HepG2 (cell line): Measurements from ENCODE around the gene LEF1. TPM values are rescaled to one million over a fixed set of nuclear protein-coding genes. Genes with fewer than 3 reads are reported as not detected.

Experiments
- ATAC-seq: fragments of 200-7000 bp; cut with Tn5 transposase; 3 replicates; pipeline ENCODE4 v1.9.1; 2020; ENCODE audit warnings: mild to moderate bottlenecking, moderate library complexity
- BruUV-seq: library from RNA; stranded (reverse); fragments of 400-500 nt; replicated peaks from 2 replicates; lab custom pipeline; 2021; lab: Mats Ljungman, UMichigan
- CTCF ChIA-PET: fragments of 300-600 bp; formaldehyde crosslinking; extraction: SDS; loops from one replicate; lab custom pipeline; 2021; ENCODE audit warnings: low total read pairs, inconsistent platforms, low intra/inter-chr PET ratio; lab: Yijun Ruan, JAX
- POLR2A ChIA-PET: fragments of 350-600 bp; sonication (Branson Sonifier 250); formaldehyde crosslinking; loops from one replicate; lab custom pipeline; 2020; ENCODE audit warnings: antibody characterized with exemption, inconsistent platforms; lab: Yijun Ruan, JAX
- DNase-seq: peaks from one replicate; pipeline ENCODE4 v3.0.0-alpha.2; 2015; ENCODE audit warnings: low spot score
- FAIRE-seq: peaks from 3 replicates; lab custom pipeline; 2011; peaks lifted over from hg19 to GRCh38; lab: Jason Lieb, UNC
- H2AFZ ChIP-seq: one replicate; pipeline ENCODE4 v1.6.1; 2011; ENCODE audit warnings: low read length, inconsistent platforms
- H3K27ac ChIP-seq: fragments of 300-600 bp; 3 replicates; pipeline ENCODE4 v1.8.0; 2011; ENCODE audit warnings: mixed run types, mild to moderate bottlenecking, mixed read lengths, low read length, inconsistent platforms; ENCODE audit not compliant: insufficient read depth; ENCODE audit errors: extremely low read length
- H3K27me3 ChIP-seq, 2 experiments: fragments of 200-600 bp in 1 of 2; 2 replicates in 1 of 2; 3 replicates in 1 of 2; pipeline versions ENCODE4 v1.6.0 to v1.8.0; 2011; ENCODE audit warnings: low read length in 2 of 2, mild to moderate bottlenecking in 2 of 2, moderate library complexity in 2 of 2, inconsistent platforms in 1 of 2; ENCODE audit not compliant: insufficient read depth in 2 of 2, control insufficient read depth in 1 of 2
- H3K36me3 ChIP-seq, 2 experiments: fragments of 200-600 bp in 1 of 2; replicated peaks in 1 of 2; 2 replicates in 1 of 2; 3 replicates in 1 of 2; pipeline versions ENCODE4 v1.5.1 to v1.8.0; 2011; ENCODE audit warnings: low read length in 2 of 2, inconsistent platforms in 1 of 2; ENCODE audit not compliant: insufficient read depth in 2 of 2, control insufficient read depth in 1 of 2
- H3K4me1 ChIP-seq: 2 replicates; pipeline ENCODE4 v1.5.1; 2012; ENCODE audit warnings: low read length, inconsistent platforms; ENCODE audit not compliant: insufficient read depth
- H3K4me2 ChIP-seq: 2 replicates; pipeline ENCODE4 v1.6.0; 2011; ENCODE audit warnings: low read depth, low read length, inconsistent platforms
- H3K4me3 ChIP-seq, 3 experiments: fragments of 200-600 bp in 1 of 3; sonication (generic), shearing (Covaris generic) in 1 of 3; replicated peaks in 1 of 3; 2 replicates each; pipeline ENCODE4 v1.5.1; 2011 to 2016; ENCODE audit warnings: low read length in 3 of 3, inconsistent platforms in 2 of 3, low read depth in 2 of 3, mild to moderate bottlenecking in 2 of 3, control low read depth in 1 of 3, mixed read lengths in 1 of 3; ENCODE audit not compliant: insufficient read depth in 1 of 3
- H3K79me2 ChIP-seq: one replicate; pipeline ENCODE4 v1.6.1; 2011; ENCODE audit warnings: low read length, inconsistent platforms; ENCODE audit not compliant: insufficient read depth
- H3K9ac ChIP-seq: 2 replicates; pipeline ENCODE4 v1.6.0; 2011; ENCODE audit warnings: mild to moderate bottlenecking, low read depth, low read length, inconsistent platforms; ENCODE audit not compliant: insufficient read depth
- H3K9me3 ChIP-seq: 2 replicates; pipeline ENCODE4 v1.5.1; 2012; ENCODE audit warnings: mild to moderate bottlenecking, low read length
- H4K20me1 ChIP-seq: 2 replicates; pipeline ENCODE4 v1.6.0; 2011; ENCODE audit warnings: inconsistent platforms, mild to moderate bottlenecking, low read length, moderate library complexity; ENCODE audit not compliant: insufficient read depth
- CTCF ChIP-seq: sonication (generic); formaldehyde crosslinking; IDR thresholded peaks from 2 replicates; pipeline ENCODE4 v1.5.0; 2020; ENCODE audit warnings: mild to moderate bottlenecking, missing genetic modification reagents, moderate library complexity
- ELF4 ChIP-seq: sonication (generic); formaldehyde crosslinking; IDR thresholded peaks from 2 replicates; pipeline ENCODE4 v1.5.0; 2020; ENCODE audit warnings: missing genetic modification reagents, mild to moderate bottlenecking, moderate library complexity, borderline replicate concordance
- SNAPC2 ChIP-seq: sonication (generic); formaldehyde crosslinking; IDR thresholded peaks from 2 replicates; pipeline ENCODE4 v1.8.1; 2022; ENCODE audit warnings: mild to moderate bottlenecking, missing genetic modification reagents
- TFAP4 ChIP-seq: sonication (generic); IDR thresholded peaks from 2 replicates; pipeline ENCODE4 v1.6.1; 2016; ENCODE audit warnings: low read depth, borderline replicate concordance
- ZBTB33 ChIP-seq: sonication (generic); formaldehyde crosslinking; IDR thresholded peaks from 2 replicates; pipeline ENCODE4 v1.4.0; 2020; ENCODE audit warnings: missing genetic modification reagents
- ZNF296 ChIP-seq: sonication (generic); formaldehyde crosslinking; conservative IDR thresholded peaks from 2 replicates; pipeline ENCODE4 v1.5.0; 2020; ENCODE audit warnings: mild to moderate bottlenecking, missing genetic modification reagents
- WGBS: methylation state at CpG from one replicate; pipeline ENCODE4 v1.1.6; 2017; ENCODE audit warnings: low lambda C conversion rate; 5-methylcytosine and 5-hydroxymethylcytosine counted together
- in situ Hi-C: cut with HindIII; loops from 2 replicates; pipeline ENCODE4 v1.10.0; 2017; ENCODE audit warnings: low pct_unique_long_range_greater_than_20kb; ENCODE audit not compliant: extremely low pct_ligation_motif_present
- intact Hi-C: fragments of 100-400 bp; cut with micrococcal nuclease; formaldehyde crosslinking; loops from one replicate; pipeline ENCODE4 v1.10.0; 2022; ENCODE audit not compliant: unreplicated experiment
- polyA plus RNA-seq, 8 experiments: library from polyadenylated mRNA; depleted of rRNA in 3 of 8; stranded (reverse) in 7 of 8; unstranded in 1 of 8; fragments of >200 nt; fragmentation: Illumina TruSeq in 4 of 8; extraction: Trizol in 4 of 8; gene quantifications; 2 replicates each; pipeline versions ENCODE4 v1.2.1 to v1.2.3, GENCODE V29; 2011 to 2016; ENCODE audit warnings: low read depth in 4 of 8, missing spikeins in 1 of 8, mixed read lengths in 1 of 8; ENCODE audit not compliant: insufficient read depth in 1 of 8
- total RNA-seq, 5 experiments: library from RNA; depleted of rRNA; stranded (reverse); fragments of >200 nt; fragmentation: Illumina TruSeq; extraction: Trizol; gene quantifications; 2 replicates each; pipeline ENCODE4 v1.2.3, GENCODE V29; 2016; ENCODE audit warnings: low read depth in 1 of 5

Gene LEF1
- total and polyA plus RNA-seq, 2 of the 13 experiments (the other 11 are each of a cell fraction or from before 2014, with no cell fraction given), result 0.22 to 0.29 TPM

GRCh38 chr4:108130955-108131354 lies 37.8 kb downstream of the LEF1 start:
- Histone ChIP-seq H4K20me1 (no peaks in the 10 kb centered on the region), H3K4me3 (no peak overlapping the region), H2AFZ (no peak overlapping the region)
- ATAC-seq, result no peak
- TF ChIP-seq SNAPC2 (CRISPR knock-in tag) (no peak), TFAP4 (no peak), ELF4 (no peak), CTCF (CRISPR knock-in tag) (0 out of 2 replicates have a peak, but pooled peaks have one; percentile 10), ZBTB33 (peak; percentile 91), ZNF296 (CRISPR knock-in tag) (no peak)
- TF ChIP-seq, all 625 proteins: peak for 2
- Histone ChIP-seq H3K4me1 (no peaks in the 10 kb centered on the region), H3K9ac (no peak overlapping the region), H3K79me2 (no peaks in the 10 kb centered on the region), H3K9me3 (no peaks in the 10 kb centered on the region), H3K4me2 (no peak overlapping the region), H3K27ac (no peak overlapping the region), H3K27me3 (no peaks in the 10 kb centered on the region), H3K36me3 (no peaks in the 10 kb centered on the region)
- ChIA-PET CTCF (no interaction called here), POLR2A (no interaction called here)
- in situ Hi-C loops (no loop called here), intact Hi-C loops (loop anchor here (5.0 kb wide), 1 partner anchor 489 kb away; no protein-coding TSS in a partner anchor)
- FAIRE-seq, result no peak
- 37% methylated on average over 4 of the region's 4 CpGs for WGBS
- BruUV-seq, result no TSS peak
- no peak for DNase-seq
